SK-N-DZ (cell line): ENCODE measurements around the gene PPP1R9B.

Source experiments
- DNase-seq: peaks from one replicate; pipeline ENCODE4 v3.0.0-alpha.2; 2015; ENCODE audit warnings: low spot score

PPP1R9B gene

DNA sequence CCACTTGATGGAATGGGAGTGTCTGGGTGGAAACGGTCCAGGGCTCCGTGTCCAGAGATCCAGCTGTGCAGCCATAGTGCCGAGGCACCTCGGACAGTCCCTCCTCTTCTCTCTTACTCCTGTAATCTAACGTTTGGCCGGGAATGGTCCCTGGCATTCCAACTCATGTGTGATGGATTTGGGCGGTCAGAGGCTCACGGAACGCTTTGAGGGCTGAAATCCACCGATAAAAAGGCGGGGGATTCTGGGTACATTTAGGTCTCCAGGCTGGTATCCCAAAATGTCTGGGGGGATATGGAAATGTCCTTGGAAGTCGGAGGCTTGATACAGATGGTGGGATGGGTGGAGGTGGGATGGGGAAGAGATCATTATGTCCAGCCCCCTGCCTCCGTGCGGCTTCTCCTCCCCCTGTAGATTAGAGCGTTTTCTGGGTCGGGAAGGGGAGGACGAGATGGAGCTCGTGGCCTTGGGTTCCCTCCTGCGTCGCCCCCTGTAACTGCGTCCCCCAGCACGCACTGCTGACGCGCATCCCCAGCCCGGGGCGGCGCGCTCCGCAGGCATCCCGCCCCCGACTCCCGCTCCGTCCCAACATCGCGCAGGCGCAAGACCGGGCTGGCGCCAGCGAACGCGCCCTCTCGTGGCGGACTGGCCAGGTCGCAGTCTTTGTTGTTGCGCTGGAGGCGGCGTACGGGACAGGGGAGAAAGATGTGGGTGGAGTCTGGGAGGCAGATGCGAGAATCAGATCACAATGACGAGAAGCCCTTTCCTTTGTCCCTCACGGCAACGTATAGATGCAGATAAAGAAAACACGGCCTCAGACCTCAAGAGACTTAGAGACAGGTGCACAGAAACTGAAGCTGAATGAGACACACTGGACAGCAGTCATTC, 10.8 kb upstream of the PPP1R9B start:
- peak; percentile 96 for DNase-seq

DNA sequence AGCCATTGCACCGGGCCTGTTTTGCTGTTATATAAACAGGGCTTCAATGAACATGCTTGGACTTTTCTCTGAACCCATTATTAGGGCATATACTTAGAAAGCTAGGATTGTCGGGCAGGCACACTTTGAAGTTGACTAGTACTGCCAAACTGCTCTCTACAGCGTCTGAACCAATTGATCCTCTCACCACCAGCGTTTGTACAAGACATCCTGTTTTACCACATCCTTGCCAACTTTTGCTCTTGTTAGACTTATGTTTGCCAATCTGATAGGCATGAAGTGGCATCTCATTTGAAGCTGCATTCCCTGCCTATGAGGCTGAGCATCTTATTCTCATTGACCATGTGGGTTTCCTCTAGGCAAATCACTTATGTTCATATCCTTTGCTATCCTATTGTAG, 7.4 kb upstream of the PPP1R9B start:
- no peak for DNase-seq

DNA sequence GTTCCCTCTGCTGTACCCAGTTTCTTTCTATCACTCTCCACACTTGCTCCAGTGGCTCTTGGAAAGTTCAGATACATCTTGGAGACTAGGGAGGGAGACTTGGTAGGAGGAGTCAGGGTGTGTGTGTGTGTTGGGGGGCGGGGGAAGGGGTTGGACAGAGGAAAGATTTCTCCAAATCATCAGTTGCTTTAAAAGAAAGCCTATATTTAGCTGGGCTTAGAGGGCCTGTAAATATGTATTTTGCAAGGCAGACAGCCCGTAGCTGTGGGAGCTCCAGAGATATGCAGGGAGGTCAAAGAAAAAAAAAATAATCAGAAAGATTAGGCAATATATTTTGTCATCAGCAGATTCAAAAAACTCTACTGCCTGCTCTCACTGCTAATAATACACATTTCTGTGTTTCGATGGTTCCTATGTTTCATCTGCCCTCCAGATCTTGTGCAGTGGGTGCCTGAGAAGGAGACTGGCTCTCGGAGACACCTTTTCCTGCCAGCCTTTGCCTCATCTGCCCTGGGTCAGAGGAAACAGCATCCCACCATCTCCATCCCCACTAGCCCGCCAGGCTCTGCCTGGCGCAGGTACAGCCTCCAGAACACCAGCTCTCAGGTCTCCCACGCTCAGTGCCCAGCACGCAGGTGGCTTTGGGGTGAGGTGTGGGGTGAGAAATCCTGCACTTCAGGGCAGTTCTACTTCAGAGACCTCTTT, 4.8 kb upstream of the PPP1R9B start:
- no peak for DNase-seq

DNA sequence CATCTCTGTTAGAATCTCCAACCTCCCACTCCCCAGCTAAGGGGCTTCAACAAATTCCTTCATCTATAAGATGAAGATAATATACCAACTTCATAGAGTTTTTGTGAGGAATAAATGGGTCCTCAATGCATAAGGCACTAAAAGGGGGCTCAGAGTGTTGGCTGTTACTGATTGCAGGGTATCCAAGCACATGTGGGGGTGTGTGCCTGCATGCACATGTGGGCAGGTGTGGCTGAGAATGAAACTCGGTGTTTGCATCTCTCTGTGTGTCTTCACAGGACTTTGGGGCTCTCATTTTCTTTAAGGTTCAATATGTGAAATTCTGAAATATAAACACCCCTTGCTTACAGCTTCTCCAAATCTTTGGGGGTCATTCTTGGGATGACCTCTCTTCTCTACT, 4.1 kb upstream of the PPP1R9B start:
- no peak for DNase-seq

DNA sequence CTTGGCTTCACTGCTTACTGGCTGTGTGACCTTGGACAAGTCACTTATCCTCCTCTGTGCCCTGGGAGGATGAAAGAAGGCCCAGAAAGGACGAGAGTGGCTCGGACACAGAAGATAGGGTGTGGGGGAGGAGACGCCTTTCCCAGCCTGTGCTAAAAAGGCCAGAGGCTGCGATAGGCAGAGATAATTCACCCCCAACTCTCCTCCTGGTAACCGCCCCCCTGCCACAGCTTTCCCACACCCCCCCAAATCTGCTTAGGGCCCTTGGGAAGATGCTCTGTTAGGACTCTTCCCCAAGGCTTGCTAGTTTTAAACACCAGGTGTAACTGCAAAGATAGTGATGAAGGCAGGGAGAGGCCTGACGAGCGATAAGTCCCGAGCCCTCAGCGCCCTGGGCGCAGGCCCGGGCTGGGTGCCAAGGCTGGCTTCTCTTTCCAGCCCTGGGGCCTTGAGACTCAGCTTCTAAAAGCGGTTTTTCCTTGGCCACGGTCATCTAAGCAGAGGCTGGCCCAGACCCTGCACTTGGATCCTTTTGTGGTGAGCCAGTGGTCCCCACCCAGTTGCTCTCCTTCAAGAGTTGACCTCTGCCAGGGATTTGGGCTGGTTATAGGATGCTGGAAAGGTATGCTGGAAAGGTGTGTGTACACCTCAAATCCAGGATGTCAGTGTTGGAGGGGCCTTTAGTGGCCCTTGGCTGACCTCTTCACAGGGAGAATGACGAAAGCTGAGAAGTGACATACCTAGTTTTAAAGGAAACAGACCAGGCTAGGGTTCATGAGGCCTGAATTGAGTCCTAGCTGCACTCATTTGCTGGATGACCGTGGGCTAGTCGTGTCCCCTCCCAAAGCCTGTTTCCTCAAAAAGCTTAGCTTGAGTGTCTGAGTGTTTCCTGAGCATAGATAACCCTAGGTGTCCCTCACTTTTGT, 3.4 kb upstream of the PPP1R9B start:
- no peak for DNase-seq

DNA sequence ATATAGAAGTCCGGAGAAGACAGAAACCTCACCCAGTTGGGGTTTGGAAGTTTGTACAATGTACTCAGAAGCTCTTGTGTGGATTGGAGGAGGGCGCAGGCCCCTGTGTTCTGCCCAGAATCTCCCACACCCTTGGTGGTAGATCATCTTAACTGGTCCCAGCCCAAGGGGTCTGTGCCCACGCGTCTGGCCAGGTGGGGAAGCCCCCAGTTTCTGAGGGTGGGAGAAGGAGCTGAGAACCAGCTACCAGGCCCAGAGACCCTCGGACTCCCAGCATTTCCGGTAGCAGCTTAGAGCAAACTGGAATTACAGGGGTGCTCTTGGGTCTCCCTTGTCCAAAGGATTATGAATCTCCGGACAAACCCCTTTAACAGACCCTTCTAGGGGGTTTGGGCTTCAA, 2.3 kb upstream of the PPP1R9B start:
- no peak for DNase-seq

DNA sequence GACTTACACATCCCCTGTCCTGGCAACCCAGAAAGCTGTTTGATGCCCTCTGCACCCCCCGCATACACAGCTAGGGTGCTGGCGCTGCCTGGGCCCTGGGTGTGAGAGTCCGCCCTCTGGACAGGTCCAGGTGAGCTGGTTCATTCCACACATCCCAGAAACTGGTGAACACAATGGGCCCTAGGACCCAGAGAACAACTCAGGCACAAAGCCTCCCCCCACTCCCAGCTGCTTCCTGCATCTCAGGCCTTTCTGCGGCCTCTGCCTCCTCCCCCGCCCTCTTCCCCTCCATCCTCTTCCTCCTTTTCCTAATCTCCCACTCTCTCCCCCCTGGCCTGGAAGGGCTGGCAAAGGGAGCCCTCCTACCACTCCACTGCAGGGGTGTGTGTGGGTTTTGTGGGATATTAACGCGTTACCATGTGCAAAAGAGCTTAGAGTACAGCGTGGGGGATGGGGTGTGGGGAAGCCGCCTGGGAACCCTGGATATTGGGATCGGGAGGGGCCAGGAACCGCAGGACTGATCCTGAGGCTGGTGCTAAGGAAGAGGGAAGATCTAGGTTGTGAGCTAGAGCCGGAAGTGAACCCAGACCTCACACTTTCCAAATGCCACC, 1.6 kb upstream of the PPP1R9B start:
- DNase-seq: peak; percentile 92

DNA sequence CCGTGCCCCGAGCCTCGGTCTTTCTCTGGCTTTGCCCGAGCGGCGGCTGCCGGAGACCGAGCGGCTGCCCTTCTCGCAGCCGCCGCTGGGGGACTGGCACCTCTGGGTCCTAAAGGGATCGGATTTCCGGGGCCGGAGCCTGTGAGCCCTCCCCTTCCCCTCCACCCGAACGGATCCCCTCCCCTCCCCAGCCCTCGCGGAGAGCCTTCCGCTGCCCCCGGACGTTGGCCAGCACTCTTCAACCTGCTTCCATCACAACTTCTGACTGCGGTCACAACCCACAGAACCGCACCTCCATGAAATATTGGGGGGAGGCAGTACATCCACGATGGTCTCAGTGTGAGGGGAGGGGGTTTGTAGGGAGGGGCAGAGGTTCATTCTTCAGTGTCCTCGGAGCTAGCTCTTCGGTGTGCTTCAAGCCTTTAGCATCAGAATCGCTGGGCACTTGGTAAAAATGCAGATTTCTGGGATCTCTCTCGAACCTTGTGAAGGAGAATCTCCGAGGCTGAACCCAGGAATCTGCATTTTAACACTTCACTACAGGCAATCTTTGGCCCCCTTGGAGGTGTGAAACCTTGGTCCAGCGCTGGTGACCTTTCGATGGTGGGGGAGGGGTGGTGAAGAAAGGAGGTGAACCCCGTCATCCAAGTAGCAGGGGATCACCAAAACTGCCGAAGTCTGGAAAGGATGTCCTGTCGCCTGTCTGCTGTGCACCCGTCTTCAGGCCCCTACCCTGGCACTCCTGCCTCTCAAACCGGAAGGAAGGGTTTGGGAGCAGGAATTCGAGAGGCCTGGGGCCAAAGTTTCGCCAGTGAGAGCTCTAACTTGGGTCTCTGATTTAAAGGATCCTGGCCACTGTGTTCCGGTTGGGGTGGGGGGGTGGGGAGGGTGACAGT, 812 bp upstream of the PPP1R9B start:
- DNase-seq: peak; percentile 89

DNA sequence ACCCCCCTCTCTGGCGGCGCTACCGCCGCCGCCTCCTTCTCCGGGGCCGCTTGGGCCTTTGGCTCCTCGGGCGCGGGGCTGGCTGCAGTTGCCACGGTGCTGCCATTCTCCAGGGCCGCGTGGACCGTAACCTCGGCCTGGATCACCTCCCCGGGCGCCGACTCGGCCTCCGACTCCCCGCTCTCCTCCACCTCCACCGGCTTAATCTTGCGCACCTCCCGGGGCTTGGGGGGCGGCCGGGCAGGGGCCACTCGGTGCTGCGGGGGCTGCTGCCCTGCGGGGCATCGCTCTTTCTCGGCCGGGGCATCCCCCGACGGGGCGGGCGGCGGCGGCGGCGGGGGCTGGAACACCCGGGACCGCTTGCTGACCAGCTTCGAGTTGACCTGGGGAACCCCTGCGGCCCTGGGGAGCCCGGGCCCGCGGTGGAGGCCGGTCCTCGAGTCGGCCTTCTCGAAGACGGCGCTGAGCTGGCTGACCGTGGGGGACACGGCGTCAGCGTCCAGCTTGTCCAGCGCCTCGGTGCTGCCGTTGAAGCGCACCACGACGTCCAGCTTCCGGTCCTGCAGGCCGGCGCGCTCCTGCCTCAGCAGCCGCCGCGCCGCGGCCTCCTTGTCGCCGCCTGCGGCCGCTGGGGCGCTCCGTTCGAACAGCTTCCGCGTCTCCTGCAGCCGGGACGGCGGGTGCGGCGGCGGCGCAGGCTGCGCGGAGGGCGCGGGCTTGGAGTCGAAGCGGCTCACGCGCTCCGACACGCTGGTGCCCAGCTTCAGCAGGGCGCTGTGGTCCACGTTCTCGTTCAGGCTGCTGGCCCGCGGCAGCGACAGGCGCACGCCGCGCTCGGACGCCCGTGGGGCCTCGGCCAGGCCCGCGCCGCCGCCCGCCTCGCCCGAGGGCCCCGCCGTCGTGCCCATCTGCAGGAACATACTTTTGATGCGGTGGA, 792 bp downstream of the PPP1R9B start:
- DNase-seq: no peak

DNA sequence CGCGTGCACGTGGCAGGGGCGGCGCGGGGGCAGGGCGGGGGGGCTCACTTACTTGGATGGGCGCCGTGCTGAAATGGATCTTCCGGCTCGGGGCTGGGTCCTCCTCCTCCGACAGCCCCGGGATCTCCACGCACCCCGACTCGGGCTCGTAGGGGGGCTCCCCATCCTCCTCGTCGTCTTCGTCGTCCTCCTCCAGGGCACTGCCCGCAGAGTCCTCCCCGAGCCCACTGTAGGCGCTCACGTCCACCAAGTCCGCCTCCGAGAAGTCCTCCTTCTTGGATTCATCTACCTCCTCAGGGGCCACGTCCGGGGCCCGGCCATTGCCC, 1.4 kb downstream of the PPP1R9B start:
- no peak for DNase-seq

DNA sequence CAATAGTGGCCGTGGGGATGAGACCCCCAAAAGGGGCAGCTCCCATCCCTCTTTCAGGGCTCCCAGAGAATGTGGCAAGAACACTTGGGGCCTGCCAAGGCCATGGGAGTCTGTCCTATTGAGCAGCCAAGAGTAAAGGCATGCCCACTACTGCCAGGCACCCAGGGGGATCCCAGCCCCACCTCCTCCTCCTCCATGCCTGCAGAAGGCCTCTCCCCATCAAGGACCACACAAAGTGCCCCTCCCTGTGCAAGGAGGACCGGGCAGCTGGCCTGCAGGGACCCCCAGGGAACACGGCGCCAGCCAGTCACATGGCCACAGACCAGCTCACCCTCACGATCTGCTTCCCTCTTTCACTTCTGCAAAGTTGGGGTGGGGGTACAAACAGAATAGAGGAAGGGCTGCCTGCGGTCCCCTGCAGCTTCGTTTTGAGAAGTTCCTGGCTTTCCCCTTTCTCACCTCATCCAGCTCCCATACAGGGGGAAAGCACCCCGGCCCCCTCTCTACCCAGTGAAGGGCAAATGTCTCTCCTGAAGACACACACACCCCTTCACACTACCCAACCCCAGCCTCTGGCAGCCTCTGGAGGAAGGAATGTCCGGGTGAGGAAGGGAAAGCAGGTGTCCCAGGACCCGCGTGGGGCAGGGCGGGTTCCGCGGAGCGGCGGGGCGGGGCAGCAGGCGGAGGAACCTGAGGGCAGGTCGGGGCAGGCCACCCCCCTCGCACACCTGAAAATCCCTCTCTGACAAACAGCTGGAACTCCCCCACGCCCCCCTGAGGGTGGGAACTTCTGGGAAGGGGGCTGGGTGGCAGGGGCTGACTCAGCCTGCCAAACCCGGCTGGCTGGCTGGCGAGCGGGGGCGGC, 2.0 kb downstream of the PPP1R9B start:
- DNase-seq: no peak

DNA sequence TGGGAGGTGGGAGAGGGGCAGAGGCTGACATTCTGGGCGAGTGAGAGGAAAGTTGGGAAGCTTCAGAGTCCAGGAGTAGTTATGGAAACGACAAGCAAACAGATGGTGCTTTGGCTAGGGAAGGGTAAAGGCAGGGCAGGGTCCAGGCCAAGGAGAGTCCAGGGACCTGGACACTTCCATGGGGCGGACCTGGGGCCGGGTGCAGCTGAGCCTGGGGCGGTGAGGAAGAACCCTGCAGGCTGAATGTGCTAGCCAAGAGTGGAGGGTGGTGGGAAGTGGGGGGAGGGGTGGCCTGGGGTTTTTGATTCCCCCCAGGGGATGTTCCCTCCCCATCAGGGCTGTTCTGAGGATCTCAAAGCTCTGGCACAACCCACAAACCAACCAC, 2.6 kb downstream of the PPP1R9B start:
- DNase-seq: no peak

DNA sequence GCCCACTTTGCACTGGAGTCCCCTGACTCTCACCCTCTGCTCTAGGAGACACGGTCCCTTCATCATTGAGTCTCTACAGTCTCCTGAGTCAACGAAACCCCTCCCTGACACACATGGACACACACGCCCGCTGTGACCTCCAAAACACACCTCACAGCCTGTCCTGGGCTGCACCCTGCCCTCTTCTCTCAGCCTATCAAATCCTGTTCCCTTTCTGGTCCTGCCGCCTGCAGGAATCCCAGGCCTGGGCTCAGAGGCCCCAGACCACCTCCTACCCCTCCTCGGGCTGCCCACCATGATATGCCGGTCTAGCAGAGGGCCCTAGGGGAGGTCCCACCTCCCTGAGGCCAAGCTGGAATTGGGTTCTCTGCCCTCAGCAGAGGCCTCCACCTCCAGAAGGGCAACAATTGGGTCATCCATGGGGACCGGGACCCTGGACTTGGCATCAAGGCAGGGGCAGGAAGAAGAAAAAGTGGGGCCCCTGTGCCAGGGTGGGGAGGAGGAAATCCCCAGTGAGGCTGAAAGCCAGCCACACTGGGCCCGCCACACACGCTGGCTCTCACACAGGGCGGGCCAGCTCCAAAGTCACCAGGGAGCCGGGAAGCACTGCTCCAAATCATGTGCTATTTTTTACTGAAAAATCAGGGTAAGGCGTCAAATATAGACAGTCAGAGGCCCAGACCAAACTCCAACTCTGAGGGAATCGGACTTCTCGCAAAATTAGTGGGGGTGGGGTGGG, 3.4 kb downstream of the PPP1R9B start:
- no peak for DNase-seq

DNA sequence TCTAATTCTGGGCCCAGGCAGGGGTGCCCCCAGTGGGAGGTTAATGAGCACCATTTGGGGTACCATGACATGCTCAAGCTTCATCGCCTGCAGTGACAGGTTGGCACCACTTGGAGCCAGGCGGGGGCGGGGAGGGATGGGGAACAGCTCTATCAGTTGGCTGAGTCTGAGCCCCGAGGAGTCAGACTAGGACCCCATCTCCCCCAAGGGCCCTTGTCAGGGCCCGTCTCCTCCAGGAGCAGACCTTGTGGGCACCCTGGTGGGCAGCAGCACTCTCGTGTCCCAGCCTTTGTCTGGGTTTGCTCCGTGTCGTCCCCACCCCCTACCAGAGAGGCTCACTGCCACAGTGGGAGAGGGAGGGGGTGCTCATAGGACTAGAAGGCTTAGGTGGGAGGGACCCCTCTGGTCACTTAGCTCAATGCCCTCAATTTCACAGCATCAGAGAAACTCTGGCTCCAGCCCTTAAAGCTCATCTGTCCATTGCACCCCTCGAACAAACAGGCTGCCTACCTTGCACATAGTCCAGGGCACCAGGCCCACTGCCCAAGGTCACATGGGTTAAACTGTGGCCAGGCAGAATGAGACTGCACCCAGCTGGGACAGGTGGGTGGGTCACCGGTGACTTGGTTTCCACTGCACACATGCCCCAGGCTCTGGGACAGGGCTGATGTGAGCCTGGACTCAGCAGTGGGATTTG, 4.1 kb downstream of the PPP1R9B start:
- DNase-seq: no peak

DNA sequence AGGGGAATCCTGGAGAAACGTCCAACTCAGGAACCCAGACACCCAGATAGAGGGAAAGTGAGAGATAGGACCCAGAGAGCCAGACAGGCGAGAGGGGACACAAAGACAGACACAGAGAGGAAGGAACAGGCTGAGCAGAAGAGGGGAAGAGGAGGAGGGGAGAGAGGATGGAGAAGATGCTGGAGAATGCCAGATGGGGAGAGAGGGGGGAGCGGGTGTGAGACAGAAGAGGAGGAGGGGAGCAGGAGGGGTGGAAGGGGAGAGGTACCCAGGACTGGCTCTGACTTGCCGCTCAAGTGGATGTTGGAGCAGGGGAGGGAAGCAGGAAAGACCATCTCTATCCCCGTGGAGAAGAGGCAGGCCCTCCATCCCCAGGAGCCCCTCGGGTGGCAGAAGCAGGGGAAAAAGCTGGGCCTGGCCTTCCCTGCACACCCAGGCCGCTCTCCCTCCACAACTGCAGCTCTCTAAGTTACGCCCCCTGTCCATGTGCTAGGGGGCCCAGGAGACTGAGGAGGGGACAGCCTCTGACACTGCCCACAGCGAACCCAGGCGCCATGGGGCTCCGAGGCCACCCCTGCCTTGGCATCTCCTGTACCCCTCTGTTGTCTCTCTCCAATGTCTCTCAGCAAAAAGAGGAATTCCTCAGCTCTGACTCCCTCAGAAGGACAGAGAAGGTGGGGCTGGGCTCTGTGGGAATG, 4.8 kb downstream of the PPP1R9B start:
- no peak for DNase-seq

DNA sequence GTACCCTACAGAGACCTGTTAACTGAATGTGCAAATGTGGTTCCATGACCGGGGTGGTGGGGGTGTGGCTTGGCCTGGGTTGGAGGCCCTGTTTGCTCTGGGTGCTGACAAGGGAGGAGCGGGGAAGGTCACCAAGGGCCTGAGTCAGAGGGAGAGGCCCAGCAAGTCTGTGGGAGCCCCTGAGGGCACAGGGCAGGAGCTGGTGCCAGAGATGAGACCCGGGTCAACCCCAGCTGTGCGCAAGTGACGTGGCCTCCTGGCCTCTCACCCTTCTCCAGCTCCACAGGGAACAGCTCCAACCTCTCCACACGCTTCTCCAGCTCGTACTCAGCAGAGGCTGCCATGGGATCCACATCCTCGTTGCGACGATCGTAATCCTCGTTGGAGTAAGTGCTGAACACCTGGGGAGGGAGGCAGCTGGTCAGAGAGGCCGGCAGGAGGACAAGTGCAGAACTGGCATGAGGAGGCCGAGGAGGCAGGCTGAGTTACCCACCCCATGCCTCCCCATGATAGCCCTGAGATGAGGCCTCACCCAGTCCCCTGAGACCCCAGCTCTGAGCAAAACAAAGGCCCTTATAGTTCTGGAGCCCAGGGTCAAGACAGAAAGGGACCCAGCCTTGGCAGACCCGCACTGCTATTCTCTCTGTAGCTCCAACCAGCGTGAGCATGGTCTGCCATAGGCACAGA, 5.5 kb downstream of the PPP1R9B start:
- DNase-seq: no peak
